ENCODE data around the gene ZNF469.

DNA sequence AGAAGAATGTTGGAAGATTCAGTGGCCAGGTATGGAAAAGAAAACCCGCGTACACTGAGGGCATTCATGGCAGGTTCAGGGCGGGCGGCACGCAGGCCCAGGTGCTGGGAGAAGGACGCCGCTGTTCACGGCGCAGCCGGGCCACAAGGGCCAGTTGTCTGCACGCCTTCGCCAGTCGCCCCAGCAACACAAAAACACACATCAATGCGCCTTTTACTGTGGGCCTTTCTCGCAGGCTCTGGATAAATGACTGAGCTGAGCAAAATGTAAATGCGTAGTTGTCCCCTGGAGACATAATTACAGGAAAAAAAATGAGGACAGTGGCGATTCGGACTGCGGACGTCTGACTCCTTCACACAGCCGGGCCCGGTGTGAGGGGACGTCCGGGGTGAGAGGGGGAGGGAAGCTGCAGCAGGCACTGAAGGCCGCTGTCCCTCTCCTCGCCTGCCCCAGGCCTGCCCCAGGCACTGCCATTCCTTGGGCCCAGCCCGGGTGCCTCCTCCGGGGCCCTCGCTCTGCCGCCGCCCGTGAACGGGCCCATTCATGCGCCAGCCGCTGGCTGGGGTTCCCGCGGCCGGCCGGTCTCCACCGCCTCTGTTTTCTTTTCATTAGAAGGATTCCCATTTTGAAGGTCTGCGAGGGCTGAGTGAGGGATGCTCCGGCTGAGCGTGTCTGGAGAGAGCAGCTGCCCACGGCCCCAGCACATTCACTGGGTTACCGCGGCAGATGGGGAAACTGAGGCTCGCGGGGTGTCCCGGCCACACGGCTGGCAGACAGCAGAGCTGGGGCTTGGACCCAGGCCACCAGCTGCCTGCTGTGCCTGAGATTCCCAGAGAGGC lies 6.5 kb upstream of the ZNF469 start:
- TF ChIP-seq CTCF (IDR thresholded peaks at IDR 0.05) (no peak), NFE2L1 (CRISPR knock-in tag; IDR thresholded peaks at IDR 0.05) (no peak), NFYB (CRISPR knock-in tag; conservative IDR thresholded peaks at IDR 0.05; ENCODE audit: low read depth) (no peak), SMAD4 (CRISPR knock-in tag; IDR thresholded peaks at IDR 0.05) (no peak), TCF7 (CRISPR knock-in tag; IDR thresholded peaks at IDR 0.05; ENCODE audit: low read depth) (no peak), ZNF512 (CRISPR knock-in tag; IDR thresholded peaks at IDR 0.05; ENCODE audit: borderline replicate concordance) (no peak), PRRX2 (CRISPR knock-in tag; IDR thresholded peaks at IDR 0.05) (no peak), PRDM15 (CRISPR knock-in tag; IDR thresholded peaks at IDR 0.05) (no peak), ZNF671 (CRISPR knock-in tag; IDR thresholded peaks at IDR 0.05) (no peak), MAX (CRISPR knock-in tag; IDR thresholded peaks at IDR 0.05) (no peak), E2F4 (CRISPR knock-in tag; IDR thresholded peaks at IDR 0.05; ENCODE audit: borderline replicate concordance, low read depth) (no peak), NFATC4 (CRISPR knock-in tag; IDR thresholded peaks at IDR 0.05) (no peak)
- TF ChIP-seq, protein P1, sequence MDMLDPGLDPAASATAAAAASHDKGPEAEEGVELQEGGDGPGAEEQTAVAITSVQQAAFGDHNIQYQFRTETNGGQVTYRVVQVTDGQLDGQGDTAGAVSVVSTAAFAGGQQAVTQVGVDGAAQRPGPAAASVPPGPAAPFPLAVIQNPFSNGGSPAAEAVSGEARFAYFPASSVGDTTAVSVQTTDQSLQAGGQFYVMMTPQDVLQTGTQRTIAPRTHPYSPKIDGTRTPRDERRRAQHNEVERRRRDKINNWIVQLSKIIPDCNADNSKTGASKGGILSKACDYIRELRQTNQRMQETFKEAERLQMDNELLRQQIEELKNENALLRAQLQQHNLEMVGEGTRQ (CRISPR knock-in tag; IDR thresholded peaks at IDR 0.05) = no peak
- TF ChIP-seq, protein P2, sequence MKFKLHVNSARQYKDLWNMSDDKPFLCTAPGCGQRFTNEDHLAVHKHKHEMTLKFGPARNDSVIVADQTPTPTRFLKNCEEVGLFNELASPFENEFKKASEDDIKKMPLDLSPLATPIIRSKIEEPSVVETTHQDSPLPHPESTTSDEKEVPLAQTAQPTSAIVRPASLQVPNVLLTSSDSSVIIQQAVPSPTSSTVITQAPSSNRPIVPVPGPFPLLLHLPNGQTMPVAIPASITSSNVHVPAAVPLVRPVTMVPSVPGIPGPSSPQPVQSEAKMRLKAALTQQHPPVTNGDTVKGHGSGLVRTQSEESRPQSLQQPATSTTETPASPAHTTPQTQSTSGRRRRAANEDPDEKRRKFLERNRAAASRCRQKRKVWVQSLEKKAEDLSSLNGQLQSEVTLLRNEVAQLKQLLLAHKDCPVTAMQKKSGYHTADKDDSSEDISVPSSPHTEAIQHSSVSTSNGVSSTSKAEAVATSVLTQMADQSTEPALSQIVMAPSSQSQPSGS (CRISPR knock-in tag; IDR thresholded peaks at IDR 0.05; ENCODE audit: borderline replicate concordance, low read depth) = no peak

All from WTC11 (cell line).